ENCODE results near the gene SWAP70.

Gene SWAP70

GRCh38 chr11:9651899-9652748 is 11.8 kb upstream of the SWAP70 start:
- DNase-seq = no peak

- no peak for DNase-seq
Measured at GRCh38 chr11:9653871-9654270, 10.0 kb upstream of the SWAP70 start.

- no peak for DNase-seq
Measured at GRCh38 chr11:9656864-9657263, 7.0 kb upstream of the SWAP70 start.

- no peak for DNase-seq
Measured at GRCh38 chr11:9657531-9657930, 6.3 kb upstream of the SWAP70 start.

GRCh38 chr11:9660886-9661285 is 3.0 kb upstream of the SWAP70 start:
- DNase-seq = no peak

- peak in 1 of 14 donors; percentile 10 for DNase-seq
Measured at GRCh38 chr11:9662273-9662672, 1.6 kb upstream of the SWAP70 start.

GRCh38 chr11:9664276-9665171 is 647 bp downstream of the SWAP70 start:
- peak in 5 of 14 donors; percentile 58 to 75 (median 67) for DNase-seq

GRCh38 chr11:9665749-9666148 is 1.9 kb downstream of the SWAP70 start:
- no peak for DNase-seq

- no peak for DNase-seq
Measured at GRCh38 chr11:9669954-9670353, 6.1 kb downstream of the SWAP70 start.

- no peak for DNase-seq
Measured at GRCh38 chr11:9672288-9672916, 8.5 kb downstream of the SWAP70 start.

- DNase-seq = no peak
Measured at GRCh38 chr11:9672918-9673317, 9.0 kb downstream of the SWAP70 start.

- DNase-seq = no peak
Measured at GRCh38 chr11:9675691-9676090, 11.8 kb downstream of the SWAP70 start.

- no peak for DNase-seq
Measured at GRCh38 chr11:9677951-9678350, 14.1 kb downstream of the SWAP70 start.

GRCh38 chr11:9678576-9678975 is 14.7 kb downstream of the SWAP70 start:
- no peak for DNase-seq

GRCh38 chr11:9680028-9680427 is 16.2 kb downstream of the SWAP70 start:
- DNase-seq = no peak

GRCh38 chr11:9681583-9682372 is 17.9 kb downstream of the SWAP70 start:
- no peak for DNase-seq

GRCh38 chr11:9687711-9688477 is 24.0 kb downstream of the SWAP70 start:
- DNase-seq = no peak

GRCh38 chr11:9688716-9689511 is 25.0 kb downstream of the SWAP70 start:
- peak in 7 of 14 donors; percentile 3 to 46 (median 38) for DNase-seq

GRCh38 chr11:9689721-9690120 is 25.8 kb downstream of the SWAP70 start:
- DNase-seq = peak in 4 of 14 donors; percentile 13 to 79 (median 37)

- DNase-seq = no peak
Measured at GRCh38 chr11:9691865-9692264, 28.0 kb downstream of the SWAP70 start.
